HL-60 (cell line): Measurements from ENCODE around the gene KRTAP19-2.

ENCODE experiments used
- DNase-seq, 2 experiments: peaks; one replicate each; pipeline ENCODE4 v3.0.0-alpha.2; 2010 to 2020; ENCODE audit warnings: low read depth in 1 of 2, low spot score in 1 of 2
- H3K27ac ChIP-seq: fragments of 250-450 bp; sonication (Bioruptor Pico); replicated peaks from 2 replicates; pipeline ENCODE4 v1.5.1; 2020; ENCODE audit warnings: mild to moderate bottlenecking, moderate library complexity
- H3K27me3 ChIP-seq: fragments of 250-450 bp; sonication (Bioruptor Pico); 2 replicates; pipeline ENCODE4 v1.5.1; 2021; ENCODE audit warnings: mild to moderate bottlenecking, moderate library complexity; ENCODE audit not compliant: insufficient read depth, poor library complexity, severe bottlenecking
- H3K4me3 ChIP-seq: replicated peaks from 2 replicates; pipeline ENCODE4 v1.5.1; 2011; ENCODE audit warnings: mild to moderate bottlenecking, control low read depth, low read length; ENCODE audit not compliant: insufficient read depth
- CTCF ChIP-seq: IDR thresholded peaks from one replicate; pipeline ENCODE4 v1.5.1; 2011; ENCODE audit warnings: low read length, control low read depth, inconsistent platforms; ENCODE audit not compliant: insufficient read depth
- GABPA ChIP-seq: IDR thresholded peaks from 2 replicates; pipeline ENCODE4 v1.6.1; 2012; ENCODE audit warnings: low read depth
- POLR2AphosphoS5 ChIP-seq: IDR thresholded peaks from 2 replicates; pipeline ENCODE4 v1.6.1; 2012; ENCODE audit warnings: low read depth
- REST ChIP-seq: IDR thresholded peaks from 2 replicates; pipeline ENCODE4 v1.6.1; 2012; ENCODE audit warnings: low read depth; ENCODE audit not compliant: insufficient replicate concordance
- SPI1 ChIP-seq: IDR thresholded peaks from 2 replicates; pipeline ENCODE4 v1.6.1; 2012; ENCODE audit warnings: low read depth, mild to moderate bottlenecking, borderline replicate concordance

KRTAP19-2 gene

GRCh38 chr21:30448514-30448913 lies 38.7 kb downstream of the KRTAP19-2 start:
- no peak overlapping the region for H3K4me3 ChIP-seq
- no peak for TF ChIP-seq CTCF
- TF ChIP-seq GABPA: no peak
- TF ChIP-seq POLR2AphosphoS5: no peak
- TF ChIP-seq SPI1: no peak
- no peak for TF ChIP-seq REST
- no peak overlapping the region for H3K27ac ChIP-seq
- no peaks in the 10 kb centered on the region for H3K27me3 ChIP-seq
- DNase-seq: no peak

GRCh38 chr21:30447056-30447455 lies 40.2 kb downstream of the KRTAP19-2 start:
- no peak overlapping the region for H3K4me3 ChIP-seq
- no peak for TF ChIP-seq POLR2AphosphoS5
- TF ChIP-seq CTCF: no peak
- TF ChIP-seq REST: no peak
- H3K27me3 ChIP-seq: no peaks in the 10 kb centered on the region
- no peak for DNase-seq
- no peak overlapping the region for H3K27ac ChIP-seq

DNA sequence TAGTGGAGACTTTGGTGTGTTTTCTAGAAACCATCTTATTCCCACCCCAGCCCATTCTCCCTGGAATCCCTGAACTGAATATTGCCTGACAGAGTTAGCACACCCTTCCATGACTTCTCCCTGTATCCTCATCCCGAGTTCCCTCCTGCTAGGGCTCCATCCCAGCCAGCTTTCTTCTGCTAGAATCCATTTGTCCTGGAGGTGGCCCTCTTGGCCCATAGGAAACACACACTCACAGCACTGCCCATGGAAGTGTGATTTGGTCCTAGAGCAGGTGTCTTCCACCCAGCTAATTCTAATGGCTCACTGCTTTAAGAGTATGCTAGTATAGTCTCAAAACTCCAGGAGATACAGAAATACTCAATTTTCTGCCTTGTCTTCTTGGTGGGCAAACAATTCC lies 43.0 kb downstream of the KRTAP19-2 start:
- no peak for TF ChIP-seq GABPA
- TF ChIP-seq SPI1: no peak
- TF ChIP-seq POLR2AphosphoS5: no peak
- TF ChIP-seq CTCF: no peak
- TF ChIP-seq REST: no peak
- H3K27me3 ChIP-seq: no peaks in the 10 kb centered on the region
- no peak overlapping the region for H3K27ac ChIP-seq
- DNase-seq: no peak
- no peak overlapping the region for H3K4me3 ChIP-seq
